Esophagus squamous epithelium (tissue), 4 donors: Measurements from ENCODE around the gene HSPBP1.

Experiments
- CTCF ChIP-seq, 6 experiments: fragments of 450-650 bp in 4 of 6; fragments of 200-600 bp in 2 of 6; sonication (generic) in 2 of 6; IDR thresholded peaks; one replicate each; pipeline ENCODE4 v1.5.1; 2016 to 2019; ENCODE audit warnings: antibody characterized with exemption in 6 of 6, mild to moderate bottlenecking in 4 of 6, moderate library complexity in 4 of 6
- POLR2A ChIP-seq, 4 donors: fragments of 450-650 bp; IDR thresholded peaks; one replicate each; pipeline ENCODE4 v1.6.1; 2017; ENCODE audit warnings: antibody characterized with exemption in 4 of 4, mild to moderate bottlenecking in 4 of 4, moderate library complexity in 3 of 4

GRCh38 chr19:55230780-55231179 lies 49.1 kb downstream of the HSPBP1 start:
- no peak for TF ChIP-seq CTCF (IDR thresholded peaks at IDR 0.05)
- TF ChIP-seq POLR2A (IDR thresholded peaks at IDR 0.05), result no peak
